HG03135 (cell line): ENCODE data around the gene DDRGK1.
A peak's percentile ranks its signal among the peaks of the same experiment; 100 is the strongest.
"Not testable (repeated sequence)": the region's sequence is repeated elsewhere in the genome, so short reads cannot be mapped to it uniquely, and the experiment has no call there.

Experiments
- ATAC-seq: cut with Tn5 transposase; IDR thresholded peaks from one replicate; pipeline ENCODE4 v1.9.1; 2021; ENCODE audit warnings: mild to moderate bottlenecking, moderate library complexity; ENCODE audit not compliant: unreplicated experiment

The DDRGK1 gene

DNA sequence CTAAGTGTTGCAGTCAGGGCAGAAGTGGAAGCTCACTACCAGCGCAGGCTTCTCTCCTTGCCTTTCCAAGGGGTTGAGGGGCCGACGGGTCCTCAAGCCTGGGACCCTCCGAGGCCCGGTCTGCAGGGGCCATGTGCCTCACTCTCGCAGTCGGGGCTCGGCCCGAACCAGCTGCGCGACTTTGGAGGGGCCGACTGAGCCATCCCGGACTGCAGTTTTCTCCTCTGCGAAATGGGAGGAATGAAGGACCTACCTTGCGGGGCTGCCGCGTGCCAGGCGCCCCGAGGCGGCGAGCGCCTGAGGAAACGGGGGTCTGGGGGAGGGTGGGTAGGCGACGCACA, 36.8 kb downstream of the DDRGK1 start:
- ATAC-seq, result no peak

DNA sequence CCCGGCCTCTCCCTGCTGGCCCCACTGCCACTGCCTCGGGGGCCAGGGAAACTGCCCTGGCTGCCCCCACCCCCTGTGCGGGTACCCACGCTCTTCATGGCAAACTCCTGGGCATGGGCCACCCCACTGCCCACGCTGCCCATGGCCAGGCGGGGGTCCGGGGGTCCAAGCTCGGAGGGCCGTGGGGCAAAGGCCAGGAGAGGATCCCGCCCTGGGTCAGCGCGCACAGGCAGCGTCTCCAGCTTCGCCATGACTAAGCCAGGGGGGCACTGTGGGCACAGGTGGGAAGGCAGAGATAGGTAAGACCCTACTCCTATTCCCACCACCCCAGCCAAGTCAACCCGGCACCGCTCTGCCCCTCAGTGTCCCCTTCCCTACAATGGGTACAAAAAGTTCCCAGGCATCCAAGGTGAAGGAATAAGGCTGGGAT, 37.6 kb downstream of the DDRGK1 start:
- ATAC-seq, result no peak

DNA sequence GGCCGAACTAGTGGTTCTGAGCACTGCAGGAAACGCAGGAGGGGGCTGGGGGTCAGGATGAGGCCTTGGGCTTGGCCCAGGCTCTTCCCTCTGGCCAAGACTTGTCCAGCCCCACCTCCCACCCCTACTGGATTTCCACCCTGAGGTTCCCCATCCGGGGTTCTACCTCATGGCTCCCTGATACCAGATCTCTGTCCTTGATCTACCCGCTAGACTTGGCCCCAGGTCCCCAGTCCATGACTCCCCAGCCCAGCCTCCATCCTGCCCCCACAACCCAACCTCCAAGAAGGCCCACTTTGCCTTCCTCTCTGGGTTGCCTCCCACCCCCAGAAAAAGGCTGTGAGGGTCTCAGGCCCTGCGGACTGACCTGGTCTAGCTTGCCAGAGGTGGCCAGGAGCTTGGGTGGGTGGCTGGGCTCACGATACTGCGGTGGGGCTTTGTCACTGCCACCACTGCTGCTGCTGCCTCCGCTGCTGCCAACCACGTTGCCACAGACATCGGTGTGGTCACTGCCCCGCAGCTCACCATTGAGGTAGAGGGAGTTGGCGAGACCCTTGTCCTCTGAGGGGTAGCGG, 38.1 kb downstream of the DDRGK1 start:
- no peak for ATAC-seq

DNA sequence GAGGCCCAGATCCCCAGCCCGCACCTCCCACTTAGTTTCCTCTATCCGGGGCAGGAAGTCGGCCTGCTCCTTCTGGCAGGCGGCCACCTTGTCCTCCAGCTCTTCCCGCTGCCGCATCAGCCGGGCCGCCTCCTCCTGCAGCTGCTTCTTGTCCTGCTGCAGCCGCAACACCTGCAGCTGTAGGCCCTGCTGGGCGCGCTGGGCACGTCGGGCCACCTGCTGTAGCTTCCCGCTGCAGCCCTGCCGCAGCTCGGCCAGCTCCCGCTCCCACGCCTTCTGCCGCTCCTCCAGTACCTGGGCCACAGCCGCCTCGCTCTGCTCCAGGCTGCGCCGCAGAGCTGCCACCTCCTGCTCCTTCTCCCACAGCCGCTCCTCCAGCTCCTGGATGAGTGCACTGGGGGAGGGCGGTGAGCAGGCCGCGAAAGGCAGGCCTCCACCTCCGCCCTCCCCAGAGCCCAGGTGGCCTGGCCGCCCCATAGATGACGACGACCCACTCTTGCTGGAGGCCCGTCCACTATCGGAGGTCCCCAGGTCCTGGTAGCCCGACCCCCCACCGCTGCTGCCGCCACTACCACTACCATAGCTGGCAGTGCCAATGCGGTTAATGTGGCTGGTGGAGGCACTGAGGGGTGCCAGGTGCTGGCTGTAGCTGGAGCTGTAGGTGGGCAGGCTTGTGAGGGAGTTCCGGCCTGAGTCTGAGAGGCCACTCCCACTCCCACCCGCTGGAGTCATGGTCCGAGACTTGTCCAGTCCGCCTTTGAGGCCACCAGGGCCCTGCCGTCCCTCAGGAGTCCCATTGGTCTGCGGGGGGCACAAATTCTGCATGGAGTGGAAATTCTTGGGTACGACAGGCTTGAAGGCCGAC, 38.8 kb downstream of the DDRGK1 start:
- no peak for ATAC-seq

DNA sequence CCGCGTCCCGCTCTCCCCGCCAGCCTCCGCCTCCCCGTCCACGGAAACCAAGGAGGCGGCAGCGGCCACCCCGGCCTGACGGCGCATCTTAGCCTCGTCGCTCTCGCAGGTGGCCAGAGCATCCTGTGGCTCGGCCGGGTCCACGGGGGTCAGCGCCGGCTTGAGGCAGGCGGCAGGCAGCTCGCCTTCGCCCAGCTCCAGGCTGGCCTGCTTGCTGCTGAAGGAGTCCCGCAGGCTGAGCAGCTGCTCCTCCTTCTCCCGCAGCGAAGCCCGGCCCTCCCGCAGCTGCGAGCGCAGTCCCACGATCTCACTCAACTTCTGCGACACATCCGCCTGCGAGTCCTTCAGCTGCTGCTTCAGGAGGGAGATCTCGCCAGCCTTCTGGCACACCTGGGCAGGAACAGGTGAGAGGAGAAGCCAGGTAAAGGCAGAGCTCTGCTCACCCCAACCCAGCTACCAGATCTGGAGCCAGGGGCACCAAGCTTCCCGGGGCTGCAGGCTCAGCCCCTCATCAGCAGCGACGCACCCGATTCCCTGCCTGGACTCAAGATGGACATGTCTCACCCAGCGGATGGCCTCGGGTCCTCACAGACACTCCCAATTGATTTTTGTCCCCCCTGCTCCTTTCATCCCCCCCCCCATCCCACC, 39.6 kb downstream of the DDRGK1 start:
- ATAC-seq, result no peak

DNA sequence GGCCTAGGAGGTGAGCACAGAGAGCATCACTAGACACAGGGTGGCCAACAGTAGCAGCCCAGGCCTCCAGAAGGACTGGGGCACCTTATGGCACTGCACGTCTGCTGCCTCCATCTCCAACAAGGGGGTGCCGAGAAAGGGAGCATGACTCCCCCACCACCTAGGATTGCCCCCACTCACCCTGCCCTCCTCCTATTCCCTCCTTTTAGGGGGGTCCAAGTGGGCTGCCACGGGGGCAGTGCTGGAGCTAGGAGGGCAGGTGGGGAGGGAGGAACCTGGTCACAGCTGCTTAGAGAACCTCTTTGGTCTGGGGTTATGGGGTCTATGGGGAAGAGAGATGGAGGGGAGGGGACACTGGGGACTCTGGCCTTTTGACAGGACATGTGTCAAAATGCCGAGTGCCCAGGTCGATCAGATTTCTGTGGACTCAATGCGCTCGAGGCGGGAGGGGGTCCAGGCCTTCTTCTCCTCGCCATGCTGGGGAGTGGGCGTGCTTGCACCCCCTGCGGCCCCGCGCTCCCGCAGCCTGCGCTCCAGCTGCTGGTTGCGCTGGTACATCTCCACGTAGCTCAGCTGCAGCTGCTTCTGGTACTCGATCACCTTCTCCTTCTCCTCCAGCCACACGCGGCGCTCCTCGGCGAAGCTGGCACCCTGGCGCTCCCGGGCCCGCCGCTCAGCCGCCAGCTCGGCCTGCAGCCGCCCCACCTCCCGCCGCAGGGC, 40.3 kb downstream of the DDRGK1 start:
- ATAC-seq, result no peak

DNA sequence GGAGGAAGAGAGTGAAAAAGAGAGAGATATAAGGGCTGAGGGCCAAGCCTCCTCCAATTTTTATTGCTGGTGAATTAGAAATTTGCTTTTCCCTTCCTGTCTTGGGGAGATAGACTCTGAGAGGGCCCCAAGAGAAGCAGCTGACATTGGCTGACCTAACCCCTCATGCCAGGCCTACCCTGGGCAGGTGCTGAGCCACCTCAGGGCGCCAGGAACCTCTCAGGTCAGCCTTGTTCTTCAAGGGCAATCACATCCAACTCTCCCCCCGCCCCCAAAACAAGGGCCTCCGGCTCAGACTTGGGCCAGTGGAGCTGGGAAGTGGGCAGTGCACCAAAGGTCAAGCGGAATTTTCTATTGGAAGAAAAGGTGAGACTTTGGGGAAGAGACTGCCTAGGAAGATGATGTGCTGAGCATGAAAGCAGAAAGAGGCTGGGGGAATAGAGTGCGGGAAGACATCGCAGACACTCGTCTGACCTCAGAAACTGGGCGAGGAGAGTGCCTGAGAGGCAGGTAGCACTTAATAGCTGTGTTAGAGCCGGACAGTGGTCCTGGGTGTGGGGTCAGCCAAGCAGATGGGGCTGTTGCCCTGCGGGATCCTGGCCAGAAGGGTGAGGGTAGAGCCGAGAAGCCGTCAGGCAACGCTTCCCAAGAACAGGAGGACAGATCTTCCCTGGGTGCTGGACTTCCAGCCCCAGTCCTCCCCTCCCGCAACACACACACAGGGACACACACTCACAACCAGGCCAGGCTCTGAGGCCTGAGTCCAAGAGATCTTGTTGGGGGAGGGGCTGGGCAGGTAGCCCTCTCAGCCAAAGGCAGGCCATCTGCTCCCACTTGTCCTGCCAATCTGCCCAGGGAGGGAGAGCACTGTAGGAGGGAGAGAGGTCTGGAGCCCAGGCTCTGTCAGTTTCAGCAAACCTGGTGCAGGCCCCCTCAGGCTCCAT, 41.1 kb downstream of the DDRGK1 start:
- ATAC-seq, result no peak

DNA sequence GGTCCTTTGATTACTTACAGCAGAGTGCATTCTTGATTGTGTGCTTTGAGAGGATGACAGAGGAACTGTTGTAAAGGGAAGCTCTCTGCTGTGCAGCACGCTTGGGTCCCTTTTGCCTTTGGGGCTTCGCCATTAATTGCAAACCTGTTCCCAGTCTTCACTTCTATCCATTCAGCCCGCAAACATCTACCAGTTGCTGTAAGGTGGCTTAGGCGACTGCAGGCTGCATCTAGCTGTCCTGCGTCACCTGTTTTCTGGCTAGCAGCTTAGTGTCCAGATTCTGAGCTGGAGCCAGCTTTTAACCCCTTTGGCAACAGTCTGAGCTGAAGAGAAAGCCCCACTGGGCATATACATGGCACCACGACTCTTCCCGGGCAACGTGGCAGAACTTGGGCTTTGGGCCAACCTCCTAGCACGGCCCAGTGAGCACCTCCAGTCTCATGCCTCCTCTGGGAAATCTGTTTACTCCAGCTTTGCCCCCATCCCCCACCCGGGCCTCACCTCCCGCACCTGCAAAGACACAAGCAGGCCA, 42.3 kb downstream of the DDRGK1 start:
- ATAC-seq, result no peak

DNA sequence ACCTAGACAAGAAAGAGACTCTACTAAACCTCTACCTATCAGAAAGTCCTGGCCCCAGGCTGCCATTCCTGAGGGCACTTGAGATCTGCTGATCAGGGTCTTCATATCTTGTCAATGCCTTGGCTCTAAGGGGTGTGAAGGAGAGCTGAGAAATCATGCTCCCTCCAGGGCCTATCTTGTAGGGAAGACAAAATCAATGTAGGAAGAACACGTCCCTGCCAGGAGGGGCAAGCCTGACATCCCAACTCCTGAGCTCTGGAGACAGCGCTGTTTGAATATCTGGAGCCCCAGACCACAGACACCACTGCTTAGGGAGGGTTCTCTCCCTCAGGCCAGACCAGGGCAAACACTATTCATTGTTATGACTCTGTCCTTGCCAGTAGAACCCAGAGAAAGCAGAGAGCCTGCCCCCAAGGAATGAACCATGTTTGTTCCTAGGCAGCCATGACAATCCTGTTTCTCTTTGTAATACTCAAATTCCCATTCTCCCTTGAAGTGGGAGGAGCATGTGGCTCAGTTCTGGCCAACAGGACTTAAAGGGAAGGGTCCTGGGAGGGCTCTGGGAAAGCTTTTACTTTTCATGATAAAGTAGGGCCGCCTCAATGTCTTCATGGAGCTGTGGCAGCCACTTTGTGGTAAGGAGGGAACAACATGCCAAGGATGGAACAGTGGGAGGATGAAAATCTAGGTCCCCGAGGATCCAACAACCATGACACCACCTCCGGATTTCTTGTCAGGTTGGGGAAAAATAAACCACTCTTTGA, 43.0 kb downstream of the DDRGK1 start:
- no peak for ATAC-seq

DNA sequence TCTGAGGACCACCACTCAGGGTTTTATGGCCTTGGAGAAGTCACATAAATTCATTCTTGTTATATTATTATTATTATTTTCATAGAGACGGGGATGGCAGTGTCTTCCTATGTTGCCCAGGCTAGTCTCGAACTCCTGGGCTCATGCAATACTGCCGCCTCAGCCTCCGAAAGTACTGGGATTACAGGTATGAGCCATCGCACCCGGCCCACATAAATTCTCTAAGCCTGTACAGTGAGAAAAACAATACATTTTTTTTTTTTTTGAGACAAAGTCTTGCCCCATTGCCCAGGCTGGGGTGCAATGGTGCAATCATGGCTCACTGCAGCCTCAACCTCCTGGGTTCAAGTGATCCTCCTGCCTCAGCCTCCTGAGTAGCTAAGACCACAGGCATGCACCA, 44.1 kb downstream of the DDRGK1 start:
- no peak for ATAC-seq

DNA sequence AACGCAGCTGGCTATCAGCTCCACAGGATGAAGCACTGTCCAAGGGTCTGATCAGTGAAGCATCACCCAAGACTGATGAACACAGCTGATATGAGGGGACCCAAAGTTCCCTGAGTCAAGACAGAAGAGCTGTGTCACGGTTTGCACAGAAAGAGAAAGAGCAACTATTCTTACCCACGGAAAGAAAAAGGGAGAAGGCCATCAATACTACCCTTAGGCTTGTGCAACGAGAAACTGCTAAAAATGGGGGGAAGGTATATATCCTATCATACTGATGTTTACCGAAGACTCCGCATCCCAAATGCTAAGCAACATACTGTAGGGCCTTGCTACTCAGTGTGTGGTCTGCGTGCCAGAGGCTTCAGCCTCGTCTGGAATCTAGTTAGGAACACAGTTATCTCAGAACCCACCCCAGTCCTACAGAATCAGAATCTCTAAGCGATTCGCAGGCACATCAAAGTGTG, 45.5 kb downstream of the DDRGK1 start:
- no peak for ATAC-seq

DNA sequence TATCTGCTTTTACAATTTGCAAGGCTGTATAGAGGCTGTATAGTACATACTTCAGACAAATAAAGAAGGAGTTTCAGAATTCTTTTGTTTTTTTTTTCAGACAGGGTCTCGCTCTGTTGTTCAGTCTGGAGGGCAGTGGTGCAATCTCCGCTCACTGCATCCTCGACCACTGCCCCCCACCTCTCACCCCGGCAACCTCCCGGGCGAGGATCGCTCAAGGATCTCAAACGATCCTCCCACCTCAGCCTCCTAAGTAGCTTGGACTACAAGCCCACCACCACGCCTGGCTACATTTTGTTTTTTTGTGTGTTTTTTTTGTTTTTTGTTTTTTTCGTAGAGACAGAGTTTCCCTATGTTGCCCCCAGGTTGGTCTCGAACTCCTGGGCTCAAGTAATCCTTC, 46.7 kb downstream of the DDRGK1 start:
- ATAC-seq, result no peak

DNA sequence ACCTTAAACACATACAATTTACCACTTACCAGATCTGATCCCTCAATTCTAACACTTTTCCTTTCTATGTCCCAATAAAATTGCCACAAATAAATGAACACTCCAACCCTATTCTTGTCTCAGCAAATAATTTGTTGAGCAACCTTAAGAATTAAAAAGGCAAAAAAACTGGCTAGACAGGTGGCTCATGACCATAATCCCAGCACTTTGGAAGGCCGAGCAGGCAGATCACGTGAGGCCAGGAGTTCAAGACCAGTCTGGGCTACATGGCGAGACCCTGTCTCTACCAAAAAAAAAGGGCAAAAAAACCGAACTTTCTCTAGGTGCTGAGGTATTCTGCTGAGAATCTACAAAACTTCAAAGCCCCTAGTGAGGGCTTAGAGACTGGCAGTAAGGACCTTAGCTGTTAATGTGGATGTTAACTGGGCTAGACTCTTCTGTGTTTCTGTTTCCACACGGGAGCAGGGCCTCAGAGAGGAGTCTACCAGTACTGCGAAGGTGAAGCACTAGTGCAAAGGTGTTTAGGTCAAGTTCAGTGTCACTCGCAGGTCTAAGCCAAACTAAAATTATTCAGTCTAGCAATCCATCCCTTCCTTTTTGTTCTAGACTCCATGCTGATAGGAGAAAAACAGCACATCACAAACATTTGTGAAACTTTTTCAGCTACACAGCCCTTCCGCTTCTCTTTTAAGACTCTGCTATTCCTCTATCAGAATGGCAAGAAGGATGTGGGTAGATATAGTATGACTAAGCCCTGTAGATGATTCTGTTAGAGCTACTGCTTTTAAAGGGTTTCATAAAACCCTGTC, 47.5 kb downstream of the DDRGK1 start:
- ATAC-seq, result peak; percentile 73

DNA sequence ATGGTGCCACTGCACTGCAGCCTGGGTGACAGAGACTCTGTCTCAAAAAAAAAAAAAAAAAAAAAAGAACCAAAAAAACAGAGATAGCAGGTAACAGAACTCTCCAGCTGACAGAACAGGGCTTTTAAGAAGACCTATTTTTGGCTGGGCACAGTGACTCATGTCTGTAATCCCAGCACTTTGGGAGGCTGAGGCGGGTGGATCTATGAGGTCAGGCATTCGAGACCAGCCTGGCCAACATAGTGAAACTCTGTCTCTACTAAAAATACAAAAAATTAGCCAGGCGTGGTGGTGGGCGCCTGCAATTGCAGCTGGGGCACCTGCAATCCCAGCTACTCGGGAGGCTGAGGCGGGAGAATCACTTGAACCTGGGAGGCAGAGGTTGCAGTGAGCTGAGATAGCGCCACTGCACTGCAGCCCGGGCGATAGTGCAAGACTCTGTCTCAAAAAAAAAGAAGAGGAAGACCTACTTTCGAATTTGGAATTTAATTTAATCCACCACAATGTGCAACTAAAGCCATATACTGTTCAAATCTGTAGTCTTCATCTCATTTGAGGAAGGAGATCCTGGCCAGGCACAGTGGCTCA, 52.3 kb downstream of the DDRGK1 start:
- not testable (repeated sequence) for ATAC-seq

DNA sequence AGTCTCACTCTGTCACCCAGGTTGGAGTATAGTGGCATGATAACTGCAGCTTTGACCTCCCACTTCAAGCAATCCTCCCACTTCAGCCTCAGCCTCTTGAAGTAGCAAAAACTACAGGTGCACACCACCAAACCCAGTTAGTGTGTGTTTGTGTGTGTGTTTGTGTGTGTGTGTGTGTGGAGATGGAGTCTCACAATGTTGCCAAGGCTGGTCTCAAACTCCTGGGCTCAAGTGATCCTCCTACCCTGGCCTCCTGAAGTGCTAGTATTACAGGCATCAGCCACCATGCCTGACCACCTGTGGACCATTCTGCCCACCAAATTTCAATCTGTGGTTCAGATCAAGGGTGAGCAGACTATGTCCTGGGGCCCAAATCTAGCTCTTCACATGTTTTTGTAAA, 53.6 kb downstream of the DDRGK1 start:
- no peak for ATAC-seq

DNA sequence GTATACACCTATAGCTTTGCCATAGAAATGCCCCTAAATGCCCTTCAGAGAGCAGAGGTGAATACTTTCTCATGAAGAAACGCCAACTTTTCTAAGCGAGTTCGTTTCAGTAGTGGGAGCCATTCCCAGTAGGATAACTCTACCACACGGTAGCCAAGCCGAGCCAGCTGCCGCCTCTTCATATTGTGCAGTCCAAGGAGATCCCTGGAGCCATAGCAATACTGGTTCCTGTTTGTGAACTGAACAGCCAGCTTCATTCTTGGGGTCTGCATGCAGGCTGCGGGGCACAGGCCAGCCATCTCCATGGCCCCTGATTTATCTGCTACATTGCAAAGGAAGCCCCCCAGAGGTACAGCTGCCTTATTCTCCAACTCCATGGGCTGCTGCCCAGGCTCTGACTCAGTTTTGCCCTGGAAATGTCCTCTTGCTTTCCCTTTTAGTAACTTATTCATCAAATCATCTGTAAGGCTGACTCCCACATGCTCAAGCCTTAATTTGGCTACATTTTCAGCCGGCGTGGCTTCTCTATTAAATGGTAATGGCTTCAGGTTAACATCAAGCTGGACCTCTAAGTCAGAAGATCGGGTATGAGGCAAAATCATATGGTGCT, 57.6 kb downstream of the DDRGK1 start:
- no peak for ATAC-seq

DNA sequence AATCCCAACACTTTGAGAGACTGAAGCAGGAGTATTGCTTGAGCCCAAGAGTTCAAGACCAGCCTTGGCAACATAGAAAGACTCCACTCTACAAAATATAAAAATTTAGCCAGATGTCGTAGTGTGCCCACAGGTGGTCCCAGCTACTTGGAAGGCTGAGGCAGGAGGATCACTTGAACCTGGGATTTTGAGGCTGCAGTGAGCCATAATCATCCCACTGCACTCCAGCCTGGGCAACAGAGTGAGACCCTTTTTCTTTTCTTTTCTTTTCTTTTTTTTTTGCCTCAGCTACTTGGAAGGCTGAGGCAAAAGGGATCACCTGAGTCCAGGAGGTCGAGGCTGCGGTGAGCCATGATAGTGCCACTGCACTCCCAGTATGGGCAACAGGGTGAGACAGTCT, 62.7 kb downstream of the DDRGK1 start:
- no peak for ATAC-seq
